Skeletal muscle tissue (tissue), 4 donors: Measurements from ENCODE around the gene TNS1. TPM values are rescaled to one million over a fixed set of nuclear protein-coding genes. Genes with fewer than 3 reads are reported as not detected.

ENCODE experiments used
- H3K27ac ChIP-seq: one replicate; pipeline ENCODE4 v1.7.0; 2013; ENCODE audit warnings: mild to moderate bottlenecking, low read depth, low read length, inconsistent platforms
- H3K27me3 ChIP-seq, 3 donors: one replicate each; pipeline ENCODE4 v1.7.0; 2013; ENCODE audit warnings: low read length in 3 of 3; ENCODE audit not compliant: control insufficient read depth in 3 of 3, insufficient read depth in 3 of 3
- H3K36me3 ChIP-seq, 3 donors: one replicate each; pipeline ENCODE4 v1.7.0; 2013; ENCODE audit warnings: low read length in 3 of 3; ENCODE audit not compliant: control insufficient read depth in 3 of 3, insufficient read depth in 3 of 3
- H3K4me1 ChIP-seq, 3 donors: one replicate each; pipeline ENCODE4 v1.7.0; 2013; ENCODE audit warnings: low read length in 3 of 3, mild to moderate bottlenecking in 3 of 3; ENCODE audit not compliant: control insufficient read depth in 3 of 3, insufficient read depth in 3 of 3
- H3K4me3 ChIP-seq, 3 donors: one replicate each; pipeline ENCODE4 v1.7.0; 2013; ENCODE audit warnings: low read length in 3 of 3
- H3K9ac ChIP-seq, 3 donors: one replicate each; pipeline ENCODE4 v1.7.0; 2013; ENCODE audit warnings: low read length in 3 of 3, mild to moderate bottlenecking in 3 of 3, moderate library complexity in 2 of 3, low read depth in 1 of 3
- H3K9me3 ChIP-seq, 3 donors: one replicate each; pipeline ENCODE4 v1.7.0; 2013; ENCODE audit warnings: low read length in 3 of 3; ENCODE audit not compliant: control insufficient read depth in 3 of 3
- total RNA-seq: library from RNA; depleted of rRNA; stranded (reverse); fragments of >200 nt; gene quantifications from one replicate; pipeline ENCODE4 v1.2.3, GENCODE V29; 2014
- donor health status: Osteomylitis.

TNS1 gene
- total RNA-seq, 1 donor from 2014 or later = 73.1 TPM

- Histone ChIP-seq H3K9ac (peak overlapping the region in 1 of 3 donors; percentile 50), H3K4me3 (peak overlapping the region in 2 of 3 donors; percentile 22 to 23), H3K27ac (peak overlapping the region; percentile 54), H3K4me1 (peaks cover 33 to 58% (median 47%) of the 10 kb centered on the region in 3 donors), H3K36me3 (peaks cover 68 to 85% (median 82%) of the 10 kb centered on the region in 3 donors), H3K9me3 (no peaks in the 10 kb centered on the region), H3K27me3 (no peaks in the 10 kb centered on the region)
These were observed 197.8 kb downstream of the TNS1 start for GRCh38 chr2:217804791-217805667.

GRCh38 chr2:217804338-217804737 is 198.5 kb downstream of the TNS1 start:
- Histone ChIP-seq H3K36me3 (peaks cover 61 to 79% (median 78%) of the 10 kb centered on the region in 3 donors), H3K27me3 (no peaks in the 10 kb centered on the region), H3K27ac (no peak overlapping the region), H3K4me1 (peaks cover 30 to 53% (median 46%) of the 10 kb centered on the region in 3 donors), H3K9me3 (no peaks in the 10 kb centered on the region), H3K4me3 (no peak overlapping the region), H3K9ac (no peak overlapping the region)

- no peak overlapping the region for H3K9ac ChIP-seq
- H3K4me1 ChIP-seq = peaks cover 28 to 52% (median 48%) of the 10 kb centered on the region in 3 donors
- no peaks in the 10 kb centered on the region for H3K9me3 ChIP-seq
- H3K27me3 ChIP-seq = no peaks in the 10 kb centered on the region
- H3K36me3 ChIP-seq = peaks cover 58 to 76% (median 72%) of the 10 kb centered on the region in 3 donors
- no peak overlapping the region for H3K27ac ChIP-seq
- no peak overlapping the region for H3K4me3 ChIP-seq
These were observed 199.2 kb downstream of the TNS1 start for GRCh38 chr2:217803653-217803960.

- no peaks in the 10 kb centered on the region for H3K9me3 ChIP-seq
- H3K4me3 ChIP-seq = no peak overlapping the region
- H3K36me3 ChIP-seq = peaks cover 52 to 71% (median 67%) of the 10 kb centered on the region in 3 donors
- H3K4me1 ChIP-seq = peaks cover 23 to 50% (median 43%) of the 10 kb centered on the region in 3 donors
- H3K27me3 ChIP-seq = no peaks in the 10 kb centered on the region
- H3K27ac ChIP-seq = no peak overlapping the region
- H3K9ac ChIP-seq = peak overlapping the region in 1 of 3 donors; percentile 8
These were observed 199.7 kb downstream of the TNS1 start for GRCh38 chr2:217802876-217803652.

GRCh38 chr2:217802266-217802665 is 200.5 kb downstream of the TNS1 start:
- Histone ChIP-seq H3K36me3 (peaks cover 44 to 64% (median 60%) of the 10 kb centered on the region in 3 donors), H3K9ac (no peak overlapping the region), H3K4me3 (no peak overlapping the region), H3K27me3 (no peaks in the 10 kb centered on the region), H3K9me3 (no peaks in the 10 kb centered on the region), H3K4me1 (peaks cover 21 to 56% (median 46%) of the 10 kb centered on the region in 3 donors), H3K27ac (no peak overlapping the region)

DNA sequence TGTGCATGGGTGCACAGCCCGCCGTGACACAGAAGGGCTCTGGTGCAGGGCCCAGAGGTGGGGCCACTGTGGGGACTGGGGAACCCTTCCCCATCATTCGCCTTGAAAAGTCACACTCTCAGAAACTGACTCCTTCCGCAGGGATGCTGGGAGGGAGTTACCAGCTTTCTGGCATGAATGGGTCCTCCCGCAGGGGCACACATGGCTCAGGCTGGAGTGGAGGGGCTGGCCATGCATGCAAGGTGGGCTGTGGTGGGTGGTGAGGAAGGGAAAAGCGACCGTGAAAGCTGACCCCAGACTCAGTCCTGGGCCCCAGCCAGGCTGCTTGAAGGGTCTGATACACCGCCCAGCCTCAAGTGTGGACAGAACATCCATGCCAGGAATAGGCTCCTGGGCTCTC is 201.1 kb downstream of the TNS1 start:
- Histone ChIP-seq H3K4me3 (no peak overlapping the region), H3K9me3 (no peaks in the 10 kb centered on the region), H3K27ac (no peak overlapping the region), H3K36me3 (peaks cover 43 to 59% (median 54%) of the 10 kb centered on the region in 3 donors), H3K4me1 (peaks cover 22 to 55% (median 44%) of the 10 kb centered on the region in 3 donors), H3K27me3 (no peaks in the 10 kb centered on the region), H3K9ac (no peak overlapping the region)

DNA sequence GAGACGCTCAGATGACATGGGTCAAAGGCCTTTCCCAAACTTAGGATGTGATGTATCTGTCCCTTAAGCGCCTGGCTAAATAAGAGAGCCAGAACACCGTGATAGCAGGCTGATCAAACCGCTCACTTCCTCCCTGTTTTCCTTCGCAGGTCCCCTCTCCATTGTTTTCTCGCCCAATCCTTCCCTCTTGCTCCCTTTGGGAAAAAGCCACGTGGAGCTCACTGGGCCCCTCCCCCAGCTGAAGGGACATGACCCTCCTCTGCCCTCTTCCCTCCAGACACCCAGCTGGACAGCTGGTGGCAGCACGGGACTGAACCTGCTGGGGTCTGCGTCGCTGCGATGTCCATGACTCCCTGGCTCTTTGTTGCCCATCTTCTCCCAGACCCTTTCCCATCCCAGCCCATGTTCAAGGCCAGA is 201.7 kb downstream of the TNS1 start:
- H3K4me1 ChIP-seq = peaks cover 19 to 49% (median 42%) of the 10 kb centered on the region in 3 donors
- peak overlapping the region in 1 of 3 donors; percentile 40 for H3K9ac ChIP-seq
- H3K27me3 ChIP-seq = no peaks in the 10 kb centered on the region
- peaks cover 39 to 55% (median 49%) of the 10 kb centered on the region in 3 donors for H3K36me3 ChIP-seq
- H3K9me3 ChIP-seq = no peaks in the 10 kb centered on the region
- H3K27ac ChIP-seq = peak overlapping the region; percentile 12
- no peak overlapping the region for H3K4me3 ChIP-seq

- H3K9ac ChIP-seq = no peak overlapping the region
- H3K4me3 ChIP-seq = no peak overlapping the region
- H3K27ac ChIP-seq = peak overlapping the region; percentile 12
- peaks cover 15 to 44% (median 36%) of the 10 kb centered on the region in 3 donors for H3K4me1 ChIP-seq
- no peaks in the 10 kb centered on the region for H3K9me3 ChIP-seq
- no peaks in the 10 kb centered on the region for H3K27me3 ChIP-seq
- peaks cover 37 to 54% (median 44%) of the 10 kb centered on the region in 3 donors for H3K36me3 ChIP-seq
These were observed 202.2 kb downstream of the TNS1 start for GRCh38 chr2:217800433-217801114.

- H3K4me1 ChIP-seq = peaks cover 13 to 39% (median 35%) of the 10 kb centered on the region in 3 donors
- no peaks in the 10 kb centered on the region for H3K27me3 ChIP-seq
- H3K36me3 ChIP-seq = peaks cover 35 to 53% (median 44%) of the 10 kb centered on the region in 3 donors
- no peak overlapping the region for H3K4me3 ChIP-seq
- H3K9me3 ChIP-seq = no peaks in the 10 kb centered on the region
- no peak overlapping the region for H3K9ac ChIP-seq
- H3K27ac ChIP-seq = no peak overlapping the region
These were observed 203.0 kb downstream of the TNS1 start for GRCh38 chr2:217799563-217800432.
